Inflammatory macrophage (primary cell): ENCODE data around the gene DNAJA4.
A peak's percentile ranks its signal among the peaks of the same experiment; 100 is the strongest.

ENCODE experiments used
- DNase-seq, 2 donors: peaks; one replicate each; pipeline ENCODE4 v3.0.0-alpha.2; 2020 to 2022

DNAJA4 gene

DNA sequence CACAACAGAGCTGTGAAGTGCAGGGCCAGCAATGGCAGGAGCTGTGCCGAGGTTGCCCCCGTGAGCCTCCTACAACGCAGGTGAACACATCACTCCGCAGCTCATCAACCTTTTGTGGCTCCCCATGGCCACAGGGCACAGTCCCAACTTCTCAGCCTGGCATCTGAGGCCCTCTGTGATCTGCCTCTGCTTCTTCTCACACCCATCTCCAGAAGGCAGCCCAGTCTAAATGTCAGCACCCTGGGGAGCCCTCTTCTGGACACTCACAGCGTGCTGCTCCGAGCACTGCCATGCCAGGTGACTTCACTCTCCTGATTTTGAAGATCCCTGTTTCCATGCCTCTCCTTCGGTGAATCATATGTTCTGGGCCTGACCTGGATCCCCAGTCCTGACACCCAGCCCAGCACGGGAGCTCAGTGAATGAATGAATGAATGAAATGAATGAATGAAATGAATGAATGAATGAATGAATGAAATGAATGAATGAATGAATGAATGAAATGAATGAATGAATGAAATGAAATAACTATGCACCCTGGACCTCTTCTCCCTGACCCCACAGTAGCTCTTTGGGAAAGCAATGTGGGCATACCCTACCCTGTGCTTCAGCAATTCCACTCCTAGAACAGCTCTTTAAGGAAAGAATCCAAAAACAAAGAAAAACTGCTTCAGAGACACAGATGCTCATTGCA lies 52.9 kb downstream of the DNAJA4 start:
- peak in 1 of 2 donors; percentile 15 for DNase-seq

DNA sequence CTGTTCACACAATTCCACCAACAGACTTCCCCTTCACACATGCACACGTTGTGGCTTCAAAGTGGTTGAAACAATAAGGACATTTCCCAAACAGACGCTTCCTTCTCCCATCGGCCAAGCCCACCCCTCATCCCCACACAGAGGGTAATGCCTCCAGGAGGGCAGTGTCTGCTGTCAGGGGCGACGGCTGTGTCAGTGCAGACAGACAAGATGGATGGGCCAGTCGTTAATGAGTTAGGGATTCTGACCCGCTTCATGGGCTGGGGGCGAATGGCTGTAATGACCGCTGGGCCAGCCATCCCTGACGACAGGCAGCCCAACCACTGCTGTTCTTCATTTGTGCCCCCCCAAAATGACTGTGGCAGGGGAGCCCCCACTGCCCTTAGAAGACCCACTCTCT lies 55.2 kb downstream of the DNAJA4 start:
- no peak for DNase-seq

DNA sequence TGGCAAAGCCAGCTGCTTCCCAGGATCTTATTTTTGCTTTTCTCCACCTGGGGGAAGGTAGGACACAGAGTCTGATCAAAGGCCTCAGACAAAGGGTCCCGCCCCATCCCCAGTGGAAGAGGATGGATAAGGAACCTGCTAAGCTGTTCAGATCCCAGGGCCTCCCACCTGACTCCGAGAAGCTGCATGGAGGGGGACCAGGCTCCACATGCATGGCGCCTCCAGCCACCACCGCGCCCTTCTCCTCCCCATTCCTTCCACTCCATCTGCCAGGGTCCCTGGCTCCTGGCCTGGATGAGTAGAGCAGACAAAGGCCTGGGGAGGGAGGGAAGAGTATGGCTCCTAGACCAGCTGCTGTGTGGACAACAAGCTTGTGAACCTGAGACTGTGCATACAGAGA lies 55.8 kb downstream of the DNAJA4 start:
- DNase-seq, result no peak

DNA sequence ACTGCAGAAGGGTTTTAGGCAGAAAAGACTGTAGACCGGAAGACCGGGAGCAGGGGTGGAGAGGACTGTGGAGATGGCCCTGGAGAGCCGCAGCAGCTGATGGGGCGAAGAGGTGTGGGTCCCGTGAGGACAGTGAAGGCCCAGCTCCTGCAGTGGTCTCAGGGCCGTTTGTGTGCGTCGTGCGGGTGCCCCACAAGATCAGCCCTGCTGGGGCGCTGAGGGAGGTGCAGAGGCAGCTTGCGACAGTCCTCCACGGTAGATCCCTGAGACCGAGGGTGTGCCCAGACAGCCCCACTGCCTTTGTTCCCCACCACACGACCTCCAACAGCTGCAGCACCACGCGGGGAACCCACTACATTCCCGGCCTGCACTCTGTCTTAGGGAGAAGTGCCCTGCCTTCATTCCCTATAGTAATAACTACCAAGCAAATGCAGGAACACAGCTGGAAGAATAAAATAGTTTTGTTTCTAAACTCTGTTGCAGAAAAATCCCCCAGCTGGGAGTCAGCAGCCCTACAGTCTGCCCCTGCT lies 56.7 kb downstream of the DNAJA4 start:
- no peak for DNase-seq

DNA sequence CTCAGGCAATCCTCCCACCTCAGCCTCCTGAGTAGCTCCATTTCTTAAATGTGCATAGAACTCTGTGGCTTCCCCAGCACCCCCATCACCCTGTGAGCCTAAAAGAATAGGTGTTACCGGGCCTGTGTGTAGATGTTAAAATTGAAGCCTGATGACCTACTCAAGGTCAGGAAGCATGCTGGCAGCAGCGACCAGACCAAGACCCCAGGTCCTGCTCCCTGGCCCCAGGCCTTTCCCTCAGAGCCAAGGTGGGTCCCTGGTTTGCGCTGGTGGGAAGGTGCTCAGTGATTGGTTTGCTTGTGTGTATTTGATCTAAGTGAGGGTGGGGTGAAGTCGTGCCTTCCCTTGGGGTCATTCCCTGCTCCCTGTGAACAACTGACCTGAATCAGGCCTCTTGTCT lies 57.4 kb downstream of the DNAJA4 start:
- DNase-seq, result no peak

DNA sequence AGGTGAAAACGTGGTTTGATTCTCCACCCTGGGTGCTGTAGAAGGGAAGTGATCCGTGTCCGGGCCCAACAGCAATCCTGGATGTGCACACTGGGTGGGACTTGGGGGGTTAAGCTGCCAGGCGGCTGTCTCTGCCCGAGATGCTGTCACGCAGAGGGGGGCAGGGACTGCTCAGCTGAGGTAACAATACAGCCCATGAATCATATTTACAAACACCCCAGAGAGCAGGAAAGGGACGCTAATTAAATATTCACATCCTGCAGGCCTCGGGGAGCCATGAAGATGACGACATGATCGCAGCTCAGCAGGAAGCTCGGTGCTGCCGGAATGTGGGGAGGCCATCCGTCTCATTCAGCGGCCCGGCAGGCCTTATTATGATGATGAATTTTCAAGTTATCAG lies 57.9 kb downstream of the DNAJA4 start:
- DNase-seq, result no peak

DNA sequence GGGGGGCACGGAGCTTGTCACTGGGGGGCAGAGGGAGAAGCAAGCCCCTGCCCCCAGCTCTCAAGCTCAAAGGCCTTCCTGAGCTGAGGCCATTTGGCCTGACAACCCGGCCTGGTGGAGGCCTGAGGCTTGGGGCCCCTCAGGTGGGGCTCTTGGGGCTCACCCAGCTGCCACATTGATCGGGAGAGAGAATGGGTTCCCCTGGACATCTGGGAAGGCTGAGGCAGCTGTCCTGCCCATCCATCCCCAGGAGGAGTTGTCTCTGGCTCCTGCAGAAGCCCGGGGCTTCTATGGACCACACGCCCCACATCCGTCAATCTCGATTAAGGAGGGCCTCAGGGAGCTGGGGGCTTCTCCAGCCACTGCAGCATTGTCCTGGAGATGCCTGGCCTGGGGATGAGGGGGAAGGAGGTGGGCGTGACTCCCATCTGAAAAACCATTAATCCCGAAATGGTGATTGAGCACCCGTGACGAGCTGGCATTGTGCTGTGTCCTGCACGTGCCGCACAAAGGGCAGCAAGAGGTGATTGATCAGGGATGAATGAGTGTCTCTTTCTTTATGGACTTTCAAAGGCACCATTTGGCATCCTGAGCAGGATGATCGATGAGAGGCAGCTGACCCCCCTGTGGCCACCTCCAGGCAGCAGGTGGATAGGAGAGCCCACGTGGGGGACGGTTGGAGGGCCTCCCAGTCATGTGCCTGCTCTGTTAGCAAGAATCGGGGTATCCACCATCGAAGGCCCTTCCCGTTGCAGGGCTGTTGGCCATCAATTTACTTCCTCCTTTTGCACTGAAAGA lies 58.6 kb downstream of the DNAJA4 start:
- peak in 1 of 2 donors; percentile 17 for DNase-seq

DNA sequence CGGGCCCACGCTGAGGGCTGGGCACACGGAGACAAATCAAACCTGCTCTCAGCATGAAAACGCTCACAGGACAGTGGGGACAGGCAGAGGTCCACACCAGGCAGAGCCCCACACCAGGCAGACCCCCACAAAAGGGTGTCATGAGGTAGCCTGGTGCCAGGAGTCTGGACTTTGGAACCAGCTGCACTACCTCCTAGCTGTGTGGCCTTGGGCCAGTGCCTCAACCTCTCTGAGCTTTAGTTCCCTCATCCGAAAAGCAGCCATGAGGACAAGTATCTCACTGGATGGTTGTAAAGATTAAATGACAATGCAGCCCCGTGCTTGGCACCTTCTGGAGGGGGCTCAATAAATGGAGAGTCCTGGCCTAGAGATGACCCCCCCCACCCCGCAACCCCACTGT lies 59.3 kb downstream of the DNAJA4 start:
- DNase-seq, result no peak

DNA sequence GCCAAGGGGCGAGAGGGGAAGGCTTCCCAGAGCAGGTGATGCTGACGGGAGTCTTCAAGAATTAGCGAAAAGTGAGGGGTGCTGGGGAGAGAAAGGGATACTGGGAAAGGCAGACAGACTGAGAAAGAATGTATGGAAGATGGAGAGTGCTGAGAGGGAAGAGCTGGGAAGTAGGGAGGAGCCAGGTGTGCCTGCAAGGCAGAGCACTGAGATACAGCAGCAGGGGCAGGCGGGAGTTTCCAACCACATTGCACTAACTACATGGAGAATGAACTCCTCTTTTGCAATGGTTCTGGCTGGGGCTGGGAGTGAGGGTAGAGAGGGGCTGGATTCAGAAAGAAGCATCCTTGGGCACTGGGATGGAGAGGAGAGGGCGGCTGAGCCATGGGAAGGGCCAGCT lies 59.8 kb downstream of the DNAJA4 start:
- no peak for DNase-seq

DNA sequence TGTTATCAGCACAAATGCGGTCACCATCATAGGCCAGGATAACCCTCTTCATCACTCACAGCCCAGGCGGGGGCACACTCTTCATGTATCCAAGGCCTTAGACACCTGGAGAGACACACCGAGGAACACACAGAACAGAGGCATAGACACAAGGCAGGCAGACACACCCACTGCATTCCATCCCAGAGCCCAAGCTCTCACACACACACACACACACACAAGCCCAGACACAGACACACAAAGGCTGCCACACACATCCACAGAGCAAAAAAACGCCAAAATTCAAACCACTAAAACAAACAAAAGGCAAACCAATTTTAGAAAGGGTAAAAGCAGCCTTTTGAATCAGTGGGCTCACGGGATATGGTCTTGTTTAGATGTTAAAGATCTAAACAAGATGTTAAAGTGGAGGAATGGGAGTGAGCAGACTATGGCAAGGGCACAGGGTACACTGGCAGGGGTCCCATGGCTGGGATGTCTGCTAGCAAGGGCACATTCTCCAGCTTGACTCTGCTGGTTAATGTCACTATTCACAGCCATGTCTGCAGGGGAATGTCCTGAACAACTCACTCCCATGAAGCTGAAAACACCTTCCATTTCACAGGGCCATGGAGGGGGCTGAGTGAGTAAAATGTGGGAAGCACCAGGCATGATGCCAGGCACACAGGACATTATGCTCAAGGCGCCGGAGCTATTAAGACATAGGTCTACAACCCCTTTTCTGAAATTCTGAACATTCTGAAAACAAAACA lies 60.9 kb downstream of the DNAJA4 start:
- no peak for DNase-seq

DNA sequence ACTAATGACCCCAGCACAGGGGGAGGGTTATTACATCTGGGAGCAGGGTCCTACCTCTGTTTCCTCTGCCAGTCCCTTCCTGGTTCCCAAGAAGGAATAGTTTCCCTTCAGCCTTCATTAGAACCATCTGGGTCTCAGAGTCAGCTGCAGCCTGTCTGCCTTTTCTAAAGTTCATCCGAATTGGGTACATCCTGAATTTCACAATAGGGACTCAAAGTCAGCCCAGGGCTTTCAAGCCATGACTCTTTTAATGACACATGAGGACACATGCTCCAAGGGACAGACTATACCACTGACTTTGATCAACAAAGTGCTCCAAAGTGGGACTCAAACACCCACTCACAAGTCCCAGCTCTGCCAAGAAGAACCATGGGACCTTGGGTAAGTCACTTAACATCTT lies 63.1 kb downstream of the DNAJA4 start:
- DNase-seq, result peak; percentile 8 to 14

DNA sequence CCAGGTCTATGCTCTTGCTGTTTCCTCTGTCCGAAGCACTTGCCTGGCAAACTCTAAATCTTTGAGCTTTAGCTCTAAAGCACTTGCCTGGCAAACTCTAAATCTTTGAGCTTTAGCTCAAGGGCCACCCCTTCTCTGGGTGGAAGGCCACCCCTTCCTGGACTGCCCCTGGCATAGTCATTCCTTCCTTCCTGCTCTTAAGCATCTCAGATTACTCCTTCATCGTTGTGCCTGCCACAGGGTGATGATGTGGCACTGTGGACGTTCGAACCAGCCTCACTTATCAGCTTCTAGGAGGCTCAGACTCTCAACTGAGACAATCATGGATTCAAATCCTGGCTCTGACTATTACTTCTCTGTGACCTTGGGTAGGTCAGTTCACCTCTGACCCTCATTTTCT lies 65.3 kb downstream of the DNAJA4 start:
- no peak for DNase-seq
